Fibroblast of lung (primary cell): ENCODE measurements around the gene LRIT2.

Experiments
- EZH2 ChIP-seq: IDR thresholded peaks from 2 replicates; pipeline ENCODE4 v1.5.1; 2012; ENCODE audit warnings: low read length, control low read depth, mild to moderate bottlenecking; ENCODE audit errors: missing control alignments
- TF ChIP-seq, protein P1 (sequence below), 2 donors: IDR thresholded peaks in 1 of 2; conservative IDR thresholded peaks in 1 of 2; 1 replicate in 1 of 2; 2 replicates in 1 of 2; pipeline ENCODE4 v1.5.1; 2011 to 2012; ENCODE audit warnings: low read length in 2 of 2, control low read depth in 1 of 2, inconsistent platforms in 1 of 2, low read depth in 1 of 2, mild to moderate bottlenecking in 1 of 2

DNA sequence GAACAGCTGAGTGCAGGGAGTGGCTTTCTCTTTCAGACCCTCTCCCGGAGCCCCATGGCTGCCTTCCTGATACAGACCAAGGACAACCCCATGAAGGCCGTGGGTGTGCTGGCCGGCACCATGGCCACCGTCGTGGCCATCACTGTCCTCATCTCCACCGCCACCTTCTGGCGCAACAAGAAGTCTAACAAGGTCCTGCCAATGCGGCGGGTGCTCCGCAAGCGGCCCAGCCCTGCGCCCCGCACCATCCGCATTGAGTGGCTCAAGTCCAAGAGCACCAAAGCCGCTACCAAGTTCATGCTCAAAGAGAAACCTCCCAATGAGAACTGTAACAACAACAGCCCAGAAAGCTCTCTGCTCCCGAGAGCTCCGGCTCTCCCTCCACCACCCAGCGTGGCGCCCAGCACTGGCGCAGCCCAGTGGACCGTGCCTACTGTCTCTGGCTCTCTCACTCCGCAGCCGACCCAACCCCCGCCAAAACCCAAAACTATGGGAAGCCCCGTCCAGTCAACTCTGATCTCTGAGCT, 11.2 kb downstream of the LRIT2 start:
- TF ChIP-seq, protein P1, sequence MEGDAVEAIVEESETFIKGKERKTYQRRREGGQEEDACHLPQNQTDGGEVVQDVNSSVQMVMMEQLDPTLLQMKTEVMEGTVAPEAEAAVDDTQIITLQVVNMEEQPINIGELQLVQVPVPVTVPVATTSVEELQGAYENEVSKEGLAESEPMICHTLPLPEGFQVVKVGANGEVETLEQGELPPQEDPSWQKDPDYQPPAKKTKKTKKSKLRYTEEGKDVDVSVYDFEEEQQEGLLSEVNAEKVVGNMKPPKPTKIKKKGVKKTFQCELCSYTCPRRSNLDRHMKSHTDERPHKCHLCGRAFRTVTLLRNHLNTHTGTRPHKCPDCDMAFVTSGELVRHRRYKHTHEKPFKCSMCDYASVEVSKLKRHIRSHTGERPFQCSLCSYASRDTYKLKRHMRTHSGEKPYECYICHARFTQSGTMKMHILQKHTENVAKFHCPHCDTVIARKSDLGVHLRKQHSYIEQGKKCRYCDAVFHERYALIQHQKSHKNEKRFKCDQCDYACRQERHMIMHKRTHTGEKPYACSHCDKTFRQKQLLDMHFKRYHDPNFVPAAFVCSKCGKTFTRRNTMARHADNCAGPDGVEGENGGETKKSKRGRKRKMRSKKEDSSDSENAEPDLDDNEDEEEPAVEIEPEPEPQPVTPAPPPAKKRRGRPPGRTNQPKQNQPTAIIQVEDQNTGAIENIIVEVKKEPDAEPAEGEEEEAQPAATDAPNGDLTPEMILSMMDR (conservative IDR thresholded peaks at IDR 0.05 in 1 of 2, IDR thresholded peaks at IDR 0.05 in 1 of 2; ENCODE audit: low read depth in 1 of 2, low read length in 2 of 2), result no peak
- TF ChIP-seq EZH2, result no peak
